ENCODE data around the gene UTS2.

UTS2 gene

GRCh38 chr1:7885513-7886404, 32.9 kb upstream of the UTS2 start:
- Histone ChIP-seq H3K9me3 (ENCODE audit: insufficient read depth, low read length) (no peaks in the 10 kb centered on the region), H3K27ac (ENCODE audit: low read depth, low read length) (no peak overlapping the region), H4K20me1 (ENCODE audit: low read depth, low read length) (no peaks in the 10 kb centered on the region), H3K4me2 (ENCODE audit: low read depth, low read length, poor library complexity, severe bottlenecking) (no peak overlapping the region), H3K4me3 (ENCODE audit: insufficient read depth, low read length, poor library complexity, severe bottlenecking) (no peak overlapping the region), H2AFZ (ENCODE audit: low read depth, low read length, severe bottlenecking) (no peak overlapping the region), H3K36me3 (ENCODE audit: low read length) (no peaks in the 10 kb centered on the region), H3K9me2 (replicated peaks; ENCODE audit: insufficient read depth, low read length) (no peaks in the 10 kb centered on the region), H3F3A (ENCODE audit: insufficient read depth) (no peaks in the 10 kb centered on the region), H3K27me3 (ENCODE audit: low read length) (no peaks in the 10 kb centered on the region), H3K79me2 (ENCODE audit: insufficient read depth, low read length) (no peaks in the 10 kb centered on the region), H3K9ac (ENCODE audit: low read length) (no peak overlapping the region)
- no peak for TF ChIP-seq CTCF (IDR thresholded peaks at IDR 0.05; ENCODE audit: insufficient read depth, low read length, poor library complexity, severe bottlenecking)
- TF ChIP-seq EZH2phosphoT487 (conservative IDR thresholded peaks at IDR 0.05; ENCODE audit: low read length), result no peak

- H4K20me1 ChIP-seq (ENCODE audit: low read depth, low read length), result no peaks in the 10 kb centered on the region
- H3K4me3 ChIP-seq (ENCODE audit: insufficient read depth, low read length, poor library complexity, severe bottlenecking), result no peak overlapping the region
- H2AFZ ChIP-seq (ENCODE audit: low read depth, low read length, severe bottlenecking), result no peak overlapping the region
- no peak for TF ChIP-seq EZH2phosphoT487 (conservative IDR thresholded peaks at IDR 0.05; ENCODE audit: low read length)
- no peak for TF ChIP-seq CTCF (IDR thresholded peaks at IDR 0.05; ENCODE audit: insufficient read depth, low read length, poor library complexity, severe bottlenecking)
- no peaks in the 10 kb centered on the region for H3F3A ChIP-seq (ENCODE audit: insufficient read depth)
- H3K27me3 ChIP-seq (ENCODE audit: low read length), result no peaks in the 10 kb centered on the region
- H3K79me2 ChIP-seq (ENCODE audit: insufficient read depth, low read length), result no peaks in the 10 kb centered on the region
- no peaks in the 10 kb centered on the region for H3K9me2 ChIP-seq (replicated peaks; ENCODE audit: insufficient read depth, low read length)
- H3K9ac ChIP-seq (ENCODE audit: low read length), result no peak overlapping the region
- no peak overlapping the region for H3K4me2 ChIP-seq (ENCODE audit: low read depth, low read length, poor library complexity, severe bottlenecking)
- H3K27ac ChIP-seq (ENCODE audit: low read depth, low read length), result no peak overlapping the region
- no peaks in the 10 kb centered on the region for H3K36me3 ChIP-seq (ENCODE audit: low read length)
- no peaks in the 10 kb centered on the region for H3K9me3 ChIP-seq (ENCODE audit: insufficient read depth, low read length)
Measured at GRCh38 chr1:7884757-7885156, 31.9 kb upstream of the UTS2 start.

- Histone ChIP-seq H3K27ac (ENCODE audit: low read depth, low read length) (no peak overlapping the region), H3K36me3 (ENCODE audit: low read length) (no peaks in the 10 kb centered on the region), H3K79me2 (ENCODE audit: insufficient read depth, low read length) (no peaks in the 10 kb centered on the region), H3K9ac (ENCODE audit: low read length) (no peak overlapping the region), H3F3A (ENCODE audit: insufficient read depth) (no peaks in the 10 kb centered on the region), H2AFZ (ENCODE audit: low read depth, low read length, severe bottlenecking) (no peak overlapping the region), H3K4me2 (ENCODE audit: low read depth, low read length, poor library complexity, severe bottlenecking) (no peak overlapping the region), H4K20me1 (ENCODE audit: low read depth, low read length) (no peaks in the 10 kb centered on the region), H3K4me3 (ENCODE audit: insufficient read depth, low read length, poor library complexity, severe bottlenecking) (no peak overlapping the region), H3K27me3 (ENCODE audit: low read length) (no peaks in the 10 kb centered on the region), H3K9me2 (replicated peaks; ENCODE audit: insufficient read depth, low read length) (no peaks in the 10 kb centered on the region), H3K9me3 (ENCODE audit: insufficient read depth, low read length) (no peaks in the 10 kb centered on the region)
- TF ChIP-seq EZH2phosphoT487 (conservative IDR thresholded peaks at IDR 0.05; ENCODE audit: low read length) (no peak), CTCF (IDR thresholded peaks at IDR 0.05; ENCODE audit: insufficient read depth, low read length, poor library complexity, severe bottlenecking) (no peak)
Measured at GRCh38 chr1:7879228-7879627, 26.4 kb upstream of the UTS2 start.
